HG02678 (cell line): ENCODE data around the gene GVQW3.
"Not testable (repeated sequence)": the region's sequence is repeated elsewhere in the genome, so short reads cannot be mapped to it uniquely, and the experiment has no call there.

Experiments
- ATAC-seq: cut with Tn5 transposase; IDR thresholded peaks from one replicate; pipeline ENCODE4 v1.9.1; 2021; ENCODE audit warnings: mild to moderate bottlenecking, moderate library complexity; ENCODE audit not compliant: unreplicated experiment

GVQW3 gene

DNA sequence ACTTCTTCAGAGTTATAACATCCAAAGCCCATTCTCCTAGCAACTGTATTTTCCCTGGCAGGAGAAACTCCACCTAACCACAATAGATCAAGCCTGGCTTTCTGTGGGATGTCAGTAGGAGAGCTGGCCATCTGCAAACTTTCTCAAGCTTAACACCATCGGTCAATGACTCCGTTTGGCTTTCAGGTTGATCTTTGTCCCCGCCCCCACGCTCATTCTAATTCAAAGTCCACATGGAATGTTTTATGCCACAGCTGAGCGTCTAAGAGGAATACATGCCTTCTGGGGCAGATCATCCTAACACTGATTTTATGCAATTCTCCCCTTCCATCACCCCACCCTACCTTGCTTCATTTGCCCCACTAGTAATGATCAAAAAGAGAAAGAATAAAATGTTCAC is 4.8 kb downstream of the GVQW3 start:
- ATAC-seq, result no peak

DNA sequence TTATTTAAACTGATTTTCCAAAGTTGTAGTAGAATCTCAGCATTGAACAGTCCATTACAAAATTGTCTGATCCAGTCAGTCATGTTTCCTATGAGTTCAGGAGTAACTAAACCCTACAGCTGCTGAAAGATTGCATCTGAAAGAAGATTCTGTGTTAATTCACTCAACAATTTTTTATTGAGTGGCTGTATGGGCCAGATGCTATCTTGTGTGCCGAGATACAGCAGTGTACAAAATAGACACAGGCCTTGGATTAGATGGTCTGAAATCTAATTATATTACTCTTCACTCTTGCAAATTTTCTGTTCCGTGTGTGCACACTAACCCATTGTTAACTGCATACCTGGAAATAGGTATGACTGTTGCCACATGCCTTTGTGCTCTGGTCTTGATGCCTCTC is 7.3 kb downstream of the GVQW3 start:
- ATAC-seq, result no peak

DNA sequence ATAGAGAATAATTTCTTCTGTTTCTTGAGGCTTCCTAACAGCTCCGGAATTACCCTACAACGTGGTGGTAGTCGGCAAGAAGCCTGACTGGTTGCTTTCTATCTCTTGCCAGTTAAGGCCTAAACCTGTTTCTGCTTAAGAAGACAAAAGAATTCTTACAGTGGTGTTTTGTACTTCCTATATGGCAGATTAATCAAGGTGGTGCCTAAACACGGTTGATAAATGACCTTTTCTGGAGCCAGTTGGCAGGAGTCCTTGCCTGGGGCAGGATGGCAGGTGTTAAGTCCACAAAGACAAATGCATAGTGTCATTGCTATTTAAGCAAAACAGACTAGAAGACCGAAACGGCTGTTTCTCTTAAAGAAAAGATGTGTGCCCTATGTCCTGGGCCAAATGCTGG is 9.9 kb downstream of the GVQW3 start:
- ATAC-seq, result no peak

DNA sequence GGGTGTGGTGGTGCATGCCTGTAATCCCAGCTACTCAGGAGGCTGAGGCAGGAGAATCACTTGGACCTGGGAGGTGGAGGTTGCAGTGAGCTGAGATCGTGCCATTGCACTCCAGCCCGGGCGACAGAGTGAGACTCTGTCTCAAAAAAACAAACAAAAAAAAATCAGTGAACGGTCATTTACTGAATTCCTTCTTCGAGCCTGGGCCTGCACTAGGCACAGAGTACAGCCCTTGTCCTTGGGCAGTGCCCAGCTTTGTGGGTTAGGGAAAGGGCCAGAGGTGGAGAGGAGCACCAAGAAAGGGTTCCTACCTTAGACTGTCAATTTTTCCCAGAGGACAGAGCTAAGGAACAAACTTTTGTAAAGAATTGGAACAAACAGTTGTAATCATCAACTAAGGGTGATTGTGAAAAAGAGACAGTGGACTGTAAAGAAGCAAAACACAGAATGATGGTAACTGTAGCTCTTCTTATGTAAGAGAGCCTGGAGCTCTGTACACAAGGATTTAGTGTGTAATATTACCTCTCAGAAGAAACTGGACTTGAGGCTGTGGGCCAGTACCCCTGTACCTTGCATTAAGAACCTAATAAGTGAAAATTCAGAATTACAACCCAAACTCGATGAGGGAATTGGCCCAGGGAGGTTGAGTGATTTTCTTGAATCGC is 10.8 kb downstream of the GVQW3 start:
- ATAC-seq, result no peak

DNA sequence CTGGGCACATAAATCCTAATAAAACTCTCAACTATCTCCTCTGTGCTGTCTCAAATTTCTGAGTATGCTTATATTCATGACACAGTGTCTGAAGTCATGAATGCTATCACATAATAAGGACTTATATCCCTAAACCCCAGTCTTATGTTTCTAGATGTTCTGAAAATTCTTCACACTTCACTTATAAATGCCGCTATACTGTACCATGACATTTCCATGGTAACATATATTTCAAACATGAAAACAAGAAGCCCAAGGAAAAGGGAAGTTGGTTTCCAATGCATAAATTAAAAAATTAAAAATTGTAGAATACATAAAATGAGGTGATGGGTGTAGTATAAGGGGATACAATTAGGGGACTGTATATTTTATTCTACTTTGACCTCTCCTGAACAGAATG is 11.7 kb downstream of the GVQW3 start:
- no peak for ATAC-seq

DNA sequence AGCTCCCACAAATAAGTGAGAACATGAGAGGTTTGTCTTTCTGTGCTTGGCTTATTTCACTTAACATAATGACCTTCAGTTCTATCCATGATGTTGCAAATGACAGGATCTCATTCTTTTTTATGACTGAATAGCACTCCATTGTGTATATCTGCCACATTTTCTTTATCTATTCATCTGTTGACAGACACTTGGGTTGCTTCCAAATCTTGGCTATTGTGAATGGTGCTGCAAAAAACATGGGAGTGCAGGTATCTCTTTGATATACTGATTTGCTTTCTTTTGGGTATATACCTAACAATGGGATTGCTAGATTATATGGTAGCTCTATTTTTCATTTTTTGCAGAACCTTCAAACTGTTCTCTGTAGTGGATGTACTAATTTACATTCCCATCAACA is 13.3 kb downstream of the GVQW3 start:
- no peak for ATAC-seq

DNA sequence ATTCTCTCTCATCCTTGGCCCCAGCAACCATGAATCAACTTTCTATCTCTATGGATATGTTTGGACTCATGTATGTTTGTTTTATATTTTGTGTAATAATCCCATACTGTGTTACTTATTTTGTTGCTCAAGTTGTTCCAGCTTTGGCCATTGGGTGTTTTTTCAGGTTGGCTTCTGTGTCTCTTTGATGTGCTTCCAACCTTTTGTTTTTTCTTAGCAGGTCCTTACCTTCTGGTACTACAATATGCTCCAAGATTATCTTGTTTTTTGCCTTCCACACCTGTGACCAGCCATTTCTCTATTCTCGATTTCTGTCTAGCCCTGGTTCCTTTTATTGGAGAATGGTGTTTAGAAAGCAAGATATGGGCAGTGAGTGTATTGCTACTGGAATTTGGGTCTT is 14.2 kb downstream of the GVQW3 start:
- ATAC-seq, result no peak

DNA sequence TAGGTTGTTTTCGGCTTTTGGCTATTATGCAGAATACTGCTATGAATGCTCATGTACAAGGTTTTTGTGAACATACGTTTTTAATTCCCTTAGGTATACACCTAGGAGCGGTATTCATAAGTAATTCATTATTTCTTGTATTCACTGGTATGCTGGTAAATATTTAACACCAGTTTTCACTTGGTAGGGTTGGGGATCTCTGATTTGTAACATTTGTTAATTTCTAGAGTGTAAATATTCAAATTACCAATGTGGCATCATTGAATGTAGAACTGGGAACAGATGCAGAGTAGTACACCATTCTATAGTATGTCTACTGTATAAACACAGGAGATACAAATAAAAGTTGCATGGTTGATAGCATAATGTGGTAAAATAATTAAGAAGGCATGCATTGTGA is 16.3 kb downstream of the GVQW3 start:
- ATAC-seq, result no peak

DNA sequence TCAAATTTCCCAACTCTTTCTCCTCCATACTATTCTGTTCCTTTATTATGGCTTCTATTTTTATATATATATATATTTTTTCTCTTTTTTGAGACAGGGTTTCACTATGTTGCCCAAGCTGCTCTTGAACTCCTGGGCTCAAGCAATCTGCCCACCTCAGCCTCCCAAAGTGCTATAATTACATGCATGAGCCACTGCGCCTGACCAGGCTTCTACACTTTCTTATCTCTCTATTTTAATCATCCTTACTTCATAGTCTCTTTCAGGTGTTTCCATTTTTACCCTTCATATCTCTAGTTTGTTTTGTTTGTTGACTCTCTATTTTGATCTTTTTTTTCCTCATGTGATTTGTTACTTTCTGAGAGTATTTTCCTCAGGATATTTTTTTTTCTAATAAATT is 19.8 kb downstream of the GVQW3 start:
- no peak for ATAC-seq

DNA sequence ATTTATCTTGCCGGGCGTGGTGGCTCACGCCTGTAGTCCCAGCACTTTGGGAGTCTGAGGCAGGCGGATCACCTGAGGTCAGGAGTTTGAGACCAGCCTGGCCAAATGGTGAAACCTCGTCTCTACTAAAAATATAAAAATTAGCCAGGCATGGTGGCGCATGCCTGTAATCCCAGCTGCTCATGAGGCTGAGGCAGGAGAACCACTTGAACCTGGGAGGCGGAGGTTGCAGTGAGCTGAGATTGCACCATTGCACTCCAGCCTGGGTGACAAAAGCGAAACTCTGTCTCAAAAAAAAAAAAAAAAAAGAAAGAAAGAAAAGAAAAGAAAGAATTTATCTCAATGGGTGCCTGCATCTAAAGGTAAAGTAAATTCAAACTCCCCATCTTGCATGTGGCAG is 20.4 kb downstream of the GVQW3 start:
- not testable (repeated sequence) for ATAC-seq

DNA sequence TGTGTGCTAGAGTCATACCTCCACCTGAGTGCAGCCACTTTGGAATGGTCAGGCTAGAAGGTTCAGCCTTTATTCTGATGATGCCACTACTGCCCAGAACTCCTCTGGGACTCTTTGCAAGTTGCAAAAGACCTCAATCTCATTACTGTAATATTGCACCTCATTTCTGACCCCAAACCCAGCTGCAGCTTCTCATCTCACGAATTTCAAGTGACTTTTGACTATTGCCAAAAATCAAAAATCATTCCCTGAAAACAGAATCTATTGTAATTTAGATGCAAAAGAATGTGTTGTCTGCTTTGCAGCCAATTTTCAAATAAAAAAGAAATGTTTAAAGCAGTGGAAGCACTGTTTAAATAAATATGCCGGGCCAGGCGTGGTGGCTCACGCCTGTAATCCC is 25.2 kb downstream of the GVQW3 start:
- no peak for ATAC-seq

DNA sequence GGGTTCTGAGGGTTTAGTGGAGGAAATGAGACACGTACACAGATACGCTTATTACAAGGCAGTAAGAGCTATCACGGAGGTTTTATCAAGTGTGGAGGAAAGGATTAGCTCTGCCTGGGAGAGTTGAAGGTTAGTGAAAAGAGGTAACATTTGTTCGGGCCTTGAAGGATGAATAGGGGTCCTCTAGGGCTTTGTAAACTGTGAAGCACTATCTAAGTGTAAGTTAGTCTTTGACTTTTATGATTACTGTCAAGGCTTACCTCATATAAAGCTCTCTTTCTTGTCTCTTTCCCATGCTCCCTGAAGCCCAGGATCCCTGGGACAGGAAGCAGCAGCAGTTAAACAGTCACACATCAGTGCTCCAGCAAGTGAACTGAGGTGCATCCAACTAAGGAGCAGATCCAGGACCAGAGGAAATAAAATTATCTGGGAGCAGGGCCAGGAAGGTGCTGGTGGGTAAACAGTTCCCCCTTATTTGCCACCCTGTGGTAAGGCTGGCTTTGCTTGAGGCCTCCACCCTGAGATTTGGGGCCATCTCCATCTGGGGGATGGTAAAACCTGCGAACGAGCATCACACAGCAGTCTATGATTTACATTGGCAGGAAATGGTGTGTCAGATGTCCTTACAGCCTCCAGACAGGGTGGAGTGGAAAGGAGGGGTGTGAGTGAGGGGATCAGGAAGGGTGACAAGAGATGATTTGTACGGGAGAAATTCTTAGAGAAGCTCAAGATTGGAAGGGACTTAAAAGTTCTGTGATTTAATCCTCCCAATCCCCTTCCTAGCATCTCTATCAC is 27.2 kb downstream of the GVQW3 start:
- no peak for ATAC-seq

DNA sequence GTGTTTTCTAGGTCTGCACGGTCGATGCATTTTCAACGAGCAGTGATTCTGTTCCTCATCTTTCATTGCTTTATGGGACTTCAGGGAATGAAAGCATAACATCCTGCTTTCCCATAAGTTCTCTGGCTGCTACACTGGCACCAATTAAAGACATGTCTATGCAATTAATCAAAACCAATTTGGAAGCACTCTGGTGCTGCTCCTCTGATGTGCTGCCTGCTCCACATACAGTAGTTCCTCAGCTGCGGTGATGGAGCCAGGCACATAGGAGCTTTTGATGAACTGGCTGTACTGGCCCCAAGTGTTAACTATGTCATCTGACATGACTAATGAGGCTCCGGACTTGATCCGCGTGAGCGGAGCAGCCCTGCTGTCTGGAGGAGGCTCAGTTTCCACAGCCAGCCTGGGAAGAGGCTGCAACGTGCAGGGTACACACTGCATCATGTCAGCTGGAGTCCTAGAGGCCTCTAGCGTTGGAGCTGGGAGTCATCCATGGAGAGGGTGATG is 29.8 kb downstream of the GVQW3 start:
- ATAC-seq, result no peak

DNA sequence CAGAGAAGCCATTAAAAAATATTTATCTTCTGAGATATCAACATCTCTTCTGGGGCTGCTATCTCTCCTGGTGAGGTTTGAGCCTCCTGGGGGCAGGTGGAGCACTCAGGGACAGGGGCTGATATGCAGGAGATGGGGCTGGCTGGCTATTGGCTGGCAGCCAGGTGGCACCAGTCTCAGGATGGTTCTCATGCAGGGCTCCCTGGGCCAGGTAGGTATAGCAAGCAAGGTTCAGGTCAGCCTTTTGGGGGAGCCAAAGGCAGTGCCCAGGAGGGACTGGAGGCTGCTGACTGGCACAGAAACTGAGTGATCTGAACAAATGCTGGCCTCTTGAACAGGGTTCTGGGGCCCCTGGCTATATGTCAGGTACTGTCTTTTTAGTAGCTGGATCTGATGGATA is 34.0 kb downstream of the GVQW3 start:
- no peak for ATAC-seq

DNA sequence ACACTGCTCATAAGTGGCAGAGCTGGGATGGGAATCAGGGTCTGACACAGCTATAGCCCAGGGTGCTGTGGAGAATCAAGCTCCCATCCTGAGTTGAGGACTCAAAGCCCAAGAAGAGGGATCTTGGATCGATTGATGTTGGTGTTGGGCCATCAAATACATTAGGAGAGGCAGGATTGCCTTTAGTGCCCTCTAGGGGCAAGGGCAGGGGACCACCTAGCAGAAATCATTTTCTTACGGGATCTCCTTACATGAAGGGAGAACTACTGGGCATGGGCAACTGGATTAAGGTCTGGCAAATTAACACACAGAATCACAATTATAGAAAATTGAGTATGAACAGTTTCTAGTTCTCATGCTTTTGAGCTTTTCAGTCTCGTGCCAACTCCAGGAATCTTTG is 38.8 kb downstream of the GVQW3 start:
- ATAC-seq, result no peak

DNA sequence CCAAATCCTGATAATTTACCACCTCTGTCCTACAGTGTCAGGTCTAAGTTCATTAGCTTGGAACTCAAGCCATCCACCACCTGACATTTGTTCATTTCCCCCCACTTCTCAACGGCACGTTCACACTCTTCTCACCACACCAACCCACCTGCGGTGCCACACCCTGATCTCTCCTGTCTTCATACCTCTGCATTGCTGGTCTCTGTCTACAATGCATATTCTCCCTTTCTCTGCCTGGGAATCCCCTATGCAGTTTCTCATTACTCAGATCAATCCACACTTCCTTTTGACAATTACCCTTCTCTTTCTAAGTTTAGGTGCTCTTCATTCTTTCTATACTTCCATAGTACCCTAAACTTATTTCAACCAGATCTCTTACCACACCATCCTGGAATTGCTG is 43.3 kb downstream of the GVQW3 start:
- peak; percentile 65 for ATAC-seq

DNA sequence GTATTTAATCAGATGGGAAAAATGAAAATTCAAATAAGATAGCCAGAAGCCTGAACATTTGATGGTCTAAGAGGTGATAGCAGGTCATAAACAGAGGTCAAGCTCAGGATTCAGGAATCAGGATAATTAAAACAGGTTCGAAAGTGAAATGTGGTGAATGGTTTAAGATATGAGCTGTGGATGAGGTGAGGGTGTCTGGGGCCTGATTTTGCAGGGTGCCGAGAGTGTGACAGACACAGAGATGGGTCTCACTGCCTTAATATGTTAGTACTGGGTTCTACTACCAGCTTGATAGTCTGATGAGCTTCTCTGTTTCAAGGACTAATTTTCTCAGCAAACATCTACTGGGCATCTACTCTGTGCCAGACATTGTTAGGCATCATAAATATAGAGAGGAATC is 43.8 kb downstream of the GVQW3 start:
- ATAC-seq, result no peak

DNA sequence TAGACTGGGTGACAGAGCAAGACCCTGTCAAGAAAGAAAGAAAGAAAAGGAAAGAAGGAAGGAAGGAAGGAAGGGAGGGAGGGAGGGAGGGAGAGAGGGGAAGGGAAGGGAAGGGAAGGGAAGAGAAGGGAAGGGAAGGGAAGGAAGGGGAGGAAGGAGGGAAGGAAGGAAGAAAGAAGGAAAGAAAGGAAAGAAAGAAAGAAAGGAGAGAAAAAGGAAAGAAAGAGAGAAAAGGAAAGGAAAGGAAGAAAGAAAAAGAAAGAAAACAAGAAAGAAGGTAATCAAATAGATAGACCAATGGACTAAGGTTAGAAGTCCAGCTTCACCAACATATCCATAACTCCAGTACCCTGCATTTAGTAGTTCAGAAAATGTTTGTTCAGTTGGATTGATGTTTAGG is 45.5 kb downstream of the GVQW3 start:
- ATAC-seq, result no peak

DNA sequence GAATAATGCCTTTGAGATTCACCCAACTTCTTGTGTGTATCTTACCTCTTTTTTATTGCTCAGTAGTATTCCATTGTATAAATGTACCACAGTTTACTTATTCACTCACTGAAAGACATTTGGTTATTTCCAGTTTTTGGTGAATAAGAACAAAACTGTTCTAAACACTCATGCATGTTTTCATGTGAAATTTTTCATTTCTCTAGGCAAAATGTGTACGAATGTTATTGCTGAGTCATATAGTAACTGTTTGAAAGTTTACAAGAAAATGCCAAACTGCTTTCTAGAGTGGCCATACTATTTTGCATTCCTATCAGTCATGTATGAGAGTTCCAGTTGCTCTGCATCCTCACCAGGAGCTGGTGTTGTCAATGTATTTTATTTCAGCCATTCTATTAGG is 54.9 kb downstream of the GVQW3 start:
- ATAC-seq, result no peak

DNA sequence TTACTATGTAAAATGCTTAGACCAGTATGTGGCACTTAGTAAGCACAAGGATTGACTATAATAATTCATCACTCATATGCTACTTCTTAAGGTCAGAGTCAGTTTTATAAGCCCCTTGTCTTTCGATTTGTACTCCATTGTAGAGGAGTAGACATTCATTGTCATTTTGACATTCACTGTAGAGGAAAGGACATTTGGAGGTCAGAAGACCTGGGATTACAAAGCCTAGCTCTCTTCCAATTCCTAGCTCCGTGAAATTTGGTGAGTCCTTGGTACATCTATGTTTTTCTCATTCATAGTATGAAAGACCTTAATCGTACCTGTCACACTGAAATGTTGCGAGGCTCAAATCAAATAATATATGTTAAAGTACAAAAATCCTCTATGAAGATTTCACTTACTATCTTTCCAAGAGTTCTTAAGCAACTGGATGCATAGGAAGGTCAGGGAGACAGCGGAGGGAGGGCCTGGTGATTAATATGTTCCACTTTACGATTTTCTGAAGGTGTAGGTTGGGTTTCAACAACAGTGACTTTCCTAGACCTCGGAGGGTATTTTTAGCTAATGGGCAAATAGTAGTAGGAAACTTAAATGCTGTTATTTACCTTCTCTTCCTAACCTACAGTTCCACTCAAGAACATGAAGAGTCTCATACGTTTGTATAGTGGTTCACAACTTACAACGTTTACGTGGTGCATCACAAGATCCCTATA is 62.3 kb downstream of the GVQW3 start:
- no peak for ATAC-seq

DNA sequence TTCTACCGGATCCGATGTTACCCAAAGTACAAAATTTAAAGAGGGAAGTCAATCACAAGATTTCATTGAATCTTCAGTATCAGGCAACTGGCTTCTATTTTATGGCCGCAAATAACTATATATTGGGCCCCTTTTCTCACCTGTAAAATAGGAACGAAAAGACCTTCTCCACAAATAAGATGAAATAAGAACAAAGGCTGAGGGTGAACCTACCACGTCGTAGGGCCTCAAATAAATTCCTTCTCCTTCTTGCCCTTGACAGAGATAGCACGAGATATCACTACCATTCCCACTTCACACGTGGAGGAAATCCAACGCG is 62.9 kb downstream of the GVQW3 start:
- no peak for ATAC-seq
